HUES48 (cell line): ENCODE measurements around the gene MCTP2.

Experiments used
- H3K27ac ChIP-seq: one replicate; pipeline ENCODE4 v1.7.0; 2013; ENCODE audit warnings: low read depth, low read length, inconsistent platforms
- H3K27me3 ChIP-seq: 2 replicates; pipeline ENCODE4 v1.6.1; 2013; ENCODE audit warnings: mild to moderate bottlenecking, low read length; ENCODE audit not compliant: control insufficient read depth, insufficient read depth
- H3K36me3 ChIP-seq: 2 replicates; pipeline ENCODE4 v1.6.1; 2013; ENCODE audit warnings: low read length; ENCODE audit not compliant: control insufficient read depth, insufficient read depth
- H3K4me1 ChIP-seq: 2 replicates; pipeline ENCODE4 v1.6.1; 2013; ENCODE audit warnings: mild to moderate bottlenecking, low read length; ENCODE audit not compliant: control insufficient read depth, insufficient read depth
- H3K4me3 ChIP-seq: 2 replicates; pipeline ENCODE4 v1.5.1; 2013; ENCODE audit warnings: mild to moderate bottlenecking, low read depth, low read length
- H3K9ac ChIP-seq: 2 replicates; pipeline ENCODE4 v1.6.1; 2013; ENCODE audit warnings: mild to moderate bottlenecking, low read depth, low read length, moderate library complexity
- H3K9me3 ChIP-seq: 2 replicates; pipeline ENCODE4 v1.6.1; 2013; ENCODE audit warnings: low read length; ENCODE audit not compliant: control insufficient read depth, insufficient read depth

MCTP2 gene

DNA sequence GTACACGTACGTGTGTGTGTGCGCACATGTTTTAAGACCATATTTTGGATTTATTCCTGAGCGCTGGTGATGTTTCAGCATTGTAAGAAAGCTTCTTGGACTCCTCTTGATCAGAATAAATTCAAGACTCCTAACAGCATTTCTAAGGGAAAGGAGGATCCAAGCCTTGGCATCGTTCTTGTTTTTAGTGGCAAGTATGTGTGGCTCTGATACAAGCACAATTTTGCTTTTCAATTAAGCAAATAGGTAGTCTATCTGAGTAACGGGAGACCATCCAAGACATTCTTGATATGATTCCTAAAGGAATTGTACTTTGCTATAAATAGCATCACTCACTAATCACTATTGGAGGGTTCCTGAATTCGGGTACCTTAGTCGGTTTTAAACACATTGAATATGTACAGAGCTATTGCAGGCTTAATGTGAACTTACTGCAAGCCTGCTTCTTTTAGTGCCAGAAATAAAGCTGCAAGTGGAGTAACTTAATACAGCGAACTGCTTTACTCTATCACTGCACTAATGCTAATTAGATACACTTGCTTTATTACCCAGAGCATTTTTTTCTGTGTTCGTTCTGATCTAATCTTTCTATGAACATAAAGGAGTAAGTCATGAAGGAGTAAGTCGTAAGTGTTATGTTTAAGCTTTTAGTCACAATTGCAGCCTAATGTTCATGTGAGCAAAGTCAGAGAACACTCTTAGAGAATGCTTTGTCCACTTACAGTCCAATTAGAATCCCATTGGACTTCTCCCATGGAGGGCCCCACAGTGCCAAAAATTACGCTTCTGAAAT, 186.3 kb downstream of the MCTP2 start:
- Histone ChIP-seq H3K27me3 (no peaks in the 10 kb centered on the region), H3K27ac (no peak overlapping the region), H3K9ac (no peak overlapping the region), H3K4me1 (no peaks in the 10 kb centered on the region), H3K9me3 (no peaks in the 10 kb centered on the region), H3K36me3 (no peaks in the 10 kb centered on the region), H3K4me3 (no peak overlapping the region)

DNA sequence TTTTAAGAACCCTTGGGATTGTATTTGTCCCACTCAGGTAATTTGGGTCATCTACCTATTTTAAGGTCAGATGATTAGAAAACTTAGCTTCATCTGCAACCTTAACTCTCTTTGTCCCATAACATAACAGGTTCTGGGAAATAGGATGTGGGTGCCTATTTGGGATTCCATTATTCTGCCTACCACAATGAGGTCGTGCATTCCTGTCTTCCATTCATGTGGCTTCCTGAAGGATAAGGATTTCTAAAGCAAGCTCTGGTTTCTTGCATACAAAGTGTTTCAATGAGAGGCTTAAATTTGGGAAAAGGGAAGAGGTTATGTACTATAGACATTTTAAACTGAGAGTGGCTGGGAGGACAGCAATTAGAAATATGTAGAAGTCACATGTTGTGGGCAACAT, 190.3 kb downstream of the MCTP2 start:
- no peaks in the 10 kb centered on the region for H3K4me1 ChIP-seq
- no peaks in the 10 kb centered on the region for H3K9me3 ChIP-seq
- no peak overlapping the region for H3K9ac ChIP-seq
- no peaks in the 10 kb centered on the region for H3K27me3 ChIP-seq
- H3K27ac ChIP-seq: no peak overlapping the region
- no peak overlapping the region for H3K4me3 ChIP-seq
- no peaks in the 10 kb centered on the region for H3K36me3 ChIP-seq

- H3K4me3 ChIP-seq: no peak overlapping the region
- no peaks in the 10 kb centered on the region for H3K27me3 ChIP-seq
- H3K9ac ChIP-seq: no peak overlapping the region
- no peaks in the 10 kb centered on the region for H3K4me1 ChIP-seq
- H3K27ac ChIP-seq: no peak overlapping the region
- no peaks in the 10 kb centered on the region for H3K9me3 ChIP-seq
- no peaks in the 10 kb centered on the region for H3K36me3 ChIP-seq
These were observed 200.9 kb downstream of the MCTP2 start for GRCh38 chr15:94432279-94432678.

- peaks cover 11% of the 10 kb centered on the region for H3K4me1 ChIP-seq
- H3K27ac ChIP-seq: no peak overlapping the region
- H3K36me3 ChIP-seq: no peaks in the 10 kb centered on the region
- H3K9me3 ChIP-seq: no peaks in the 10 kb centered on the region
- no peak overlapping the region for H3K9ac ChIP-seq
- H3K4me3 ChIP-seq: no peak overlapping the region
- H3K27me3 ChIP-seq: no peaks in the 10 kb centered on the region
These were observed 207.8 kb downstream of the MCTP2 start for GRCh38 chr15:94439158-94439557.

DNA sequence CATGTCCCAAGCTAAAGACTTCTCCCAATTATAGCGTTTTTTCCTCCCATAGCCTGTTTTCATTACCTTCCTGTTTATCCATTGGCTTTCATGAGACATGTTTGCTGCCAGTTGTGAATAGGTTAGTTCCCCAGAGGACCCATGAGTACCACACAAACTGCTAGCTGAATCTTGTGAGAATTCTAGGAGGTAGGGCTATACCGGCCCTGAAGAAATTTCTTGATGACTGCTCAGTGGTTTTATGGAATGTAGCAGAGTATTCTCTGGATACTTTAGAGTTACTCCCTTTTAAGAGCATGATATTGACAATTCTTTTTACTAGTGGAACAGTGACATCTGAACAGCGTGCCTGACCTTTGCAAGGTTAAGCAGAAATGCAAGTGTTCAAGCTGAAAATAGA, 210.4 kb downstream of the MCTP2 start:
- H3K4me1 ChIP-seq: peaks cover 11% of the 10 kb centered on the region
- H3K36me3 ChIP-seq: no peaks in the 10 kb centered on the region
- no peak overlapping the region for H3K4me3 ChIP-seq
- H3K27ac ChIP-seq: no peak overlapping the region
- no peaks in the 10 kb centered on the region for H3K27me3 ChIP-seq
- no peaks in the 10 kb centered on the region for H3K9me3 ChIP-seq
- H3K9ac ChIP-seq: no peak overlapping the region

DNA sequence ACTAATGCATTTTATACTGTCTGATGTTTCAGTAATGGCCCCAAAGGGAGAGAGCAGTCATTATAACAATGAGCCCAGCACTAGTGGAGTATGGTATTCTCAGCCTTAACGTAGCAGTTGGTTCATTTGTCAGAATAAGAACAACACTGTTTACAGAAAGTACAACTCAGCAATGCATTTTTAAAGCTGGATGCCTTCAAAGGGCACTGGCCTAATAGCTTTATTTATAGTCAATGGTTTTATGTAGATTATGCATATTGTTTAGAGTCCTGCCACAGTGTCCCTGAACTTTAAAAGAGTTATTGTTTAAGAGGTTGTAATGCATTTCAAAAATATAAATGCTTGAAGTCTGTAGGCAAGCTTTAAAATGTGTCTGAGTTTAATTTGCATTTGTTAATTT, 211.1 kb downstream of the MCTP2 start:
- Histone ChIP-seq H3K9ac (no peak overlapping the region), H3K4me1 (peaks cover 11% of the 10 kb centered on the region), H3K36me3 (no peaks in the 10 kb centered on the region), H3K27me3 (no peaks in the 10 kb centered on the region), H3K27ac (no peak overlapping the region), H3K4me3 (no peak overlapping the region), H3K9me3 (no peaks in the 10 kb centered on the region)

DNA sequence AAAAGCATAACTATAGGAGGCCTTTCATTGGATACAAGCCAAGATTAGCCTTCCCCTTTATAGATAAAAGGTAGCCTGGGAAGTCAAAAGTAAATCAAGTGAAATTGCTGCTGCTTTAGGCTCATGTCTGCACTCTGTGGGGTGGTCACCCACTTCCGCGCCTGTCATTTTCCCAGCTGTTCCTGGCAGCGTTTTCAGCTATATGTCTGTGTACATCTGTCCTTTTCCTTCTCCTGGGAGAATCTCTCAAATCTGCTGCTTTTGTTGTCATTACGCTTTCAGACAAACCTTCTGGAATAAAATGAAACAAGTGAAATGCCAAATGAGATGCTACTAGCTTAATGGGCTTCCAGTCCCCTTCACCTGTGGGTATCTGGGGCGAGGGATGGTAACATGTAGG, 211.8 kb downstream of the MCTP2 start:
- H3K9me3 ChIP-seq: no peaks in the 10 kb centered on the region
- H3K27ac ChIP-seq: no peak overlapping the region
- H3K9ac ChIP-seq: no peak overlapping the region
- no peaks in the 10 kb centered on the region for H3K36me3 ChIP-seq
- no peak overlapping the region for H3K4me3 ChIP-seq
- peaks cover 11% of the 10 kb centered on the region for H3K4me1 ChIP-seq
- no peaks in the 10 kb centered on the region for H3K27me3 ChIP-seq

DNA sequence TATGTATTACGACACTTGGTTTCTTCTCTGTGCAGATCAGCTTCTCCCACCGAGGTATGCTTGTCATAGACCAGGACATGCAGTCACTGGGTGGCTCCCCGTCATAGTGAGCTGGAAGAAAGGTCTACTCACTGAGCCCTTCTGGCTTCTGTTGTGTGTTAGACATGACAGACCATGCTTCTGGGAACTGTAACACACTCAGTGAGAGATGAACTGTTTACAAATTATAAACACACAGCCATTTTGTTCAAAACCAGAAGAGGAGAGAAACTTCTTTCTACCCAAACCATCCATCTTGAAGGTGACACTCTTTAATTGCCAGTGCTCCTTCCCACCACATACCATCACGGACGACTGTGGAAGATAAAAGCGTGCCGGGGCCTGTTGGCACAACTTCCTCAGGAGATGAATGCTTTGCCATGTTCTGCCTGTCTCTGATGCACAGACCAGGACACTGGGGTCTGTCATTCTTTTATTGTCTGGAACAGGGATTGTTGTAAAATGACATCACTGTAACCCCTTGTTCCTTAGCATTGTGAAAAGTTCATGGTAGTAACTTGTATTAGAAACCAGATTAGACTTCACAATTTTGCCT, 214.3 kb downstream of the MCTP2 start:
- no peak overlapping the region for H3K4me3 ChIP-seq
- H3K27me3 ChIP-seq: no peaks in the 10 kb centered on the region

DNA sequence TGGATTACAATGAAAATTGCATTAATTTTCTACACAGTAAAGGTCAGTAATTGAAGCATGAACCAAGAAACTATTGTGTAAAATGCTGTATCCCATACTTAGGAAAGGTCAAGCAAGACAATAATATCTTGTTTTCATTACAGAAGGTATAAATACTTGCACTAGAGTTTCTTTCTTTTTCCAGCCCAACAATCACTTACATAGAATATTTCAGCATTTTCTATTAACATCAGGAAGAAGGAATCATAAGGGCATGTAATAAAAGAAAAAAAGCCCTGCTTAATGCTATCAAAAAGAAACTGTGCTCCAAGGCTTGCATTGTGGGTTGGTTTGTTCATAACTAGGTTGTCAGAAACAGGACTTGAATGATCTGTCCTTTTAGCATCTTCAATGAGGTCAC, 215.1 kb downstream of the MCTP2 start:
- no peaks in the 10 kb centered on the region for H3K36me3 ChIP-seq
- peaks cover 11% of the 10 kb centered on the region for H3K4me1 ChIP-seq

More for the DNA sequence above, 214.3 kb downstream of the MCTP2 start:
- Histone ChIP-seq H3K9ac (no peak overlapping the region), H3K36me3 (no peaks in the 10 kb centered on the region), H3K4me1 (peaks cover 11% of the 10 kb centered on the region), H3K9me3 (no peaks in the 10 kb centered on the region), H3K27ac (no peak overlapping the region)

DNA sequence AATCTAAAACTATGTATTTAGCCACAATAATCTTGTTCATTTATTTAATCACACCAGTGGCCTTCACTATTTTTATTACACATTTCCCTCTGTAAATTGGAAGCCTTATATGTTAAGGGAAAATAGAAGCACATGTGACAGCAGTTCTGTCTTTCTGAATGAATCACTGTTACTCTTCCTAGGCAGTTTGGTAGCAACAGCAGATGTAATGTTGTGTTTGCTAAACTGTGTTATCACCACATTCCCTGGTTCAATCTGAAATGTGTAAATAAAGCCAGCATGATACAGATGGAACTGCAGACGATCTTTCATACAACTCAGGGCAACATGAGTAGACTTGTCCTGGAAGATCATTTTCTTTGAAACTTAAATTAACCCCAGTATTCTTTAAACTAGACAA, 220.1 kb downstream of the MCTP2 start:
- Histone ChIP-seq H3K27ac (no peak overlapping the region), H3K4me1 (no peaks in the 10 kb centered on the region), H3K9ac (no peak overlapping the region), H3K36me3 (no peaks in the 10 kb centered on the region), H3K9me3 (no peaks in the 10 kb centered on the region), H3K27me3 (no peaks in the 10 kb centered on the region), H3K4me3 (no peak overlapping the region)

More for the DNA sequence above, 215.1 kb downstream of the MCTP2 start:
- Histone ChIP-seq H3K9ac (no peak overlapping the region), H3K27ac (no peak overlapping the region), H3K9me3 (no peaks in the 10 kb centered on the region), H3K27me3 (no peaks in the 10 kb centered on the region), H3K4me3 (no peak overlapping the region)

- Histone ChIP-seq H3K9me3 (no peaks in the 10 kb centered on the region), H3K4me1 (no peaks in the 10 kb centered on the region), H3K27ac (no peak overlapping the region), H3K4me3 (no peak overlapping the region), H3K36me3 (no peaks in the 10 kb centered on the region), H3K27me3 (no peaks in the 10 kb centered on the region), H3K9ac (no peak overlapping the region)
These were observed 222.0 kb downstream of the MCTP2 start for GRCh38 chr15:94453227-94453988.
